Vagina (tissue), 2 donors: Measurements from ENCODE around the gene APLN.

Source experiments
- CTCF ChIP-seq, 3 experiments: fragments of 450-650 bp in 2 of 3; fragments of 200-600 bp in 1 of 3; sonication (generic) in 1 of 3; IDR thresholded peaks; one replicate each; pipeline ENCODE4 v1.5.1; 2017 to 2019; ENCODE audit warnings: antibody characterized with exemption in 3 of 3, mild to moderate bottlenecking in 2 of 3, moderate library complexity in 2 of 3
- POLR2AphosphoS5 ChIP-seq, 2 donors: sonication (generic); formaldehyde crosslinking; IDR thresholded peaks; one replicate each; pipeline ENCODE4 v1.9.0; 2017; ENCODE audit warnings: antibody characterized with exemption in 2 of 2, mild to moderate bottlenecking in 2 of 2, low read depth in 1 of 2; ENCODE audit not compliant: insufficient read depth in 1 of 2

GRCh38 chrX:129650183-129650689, 4.5 kb downstream of the APLN start:
- TF ChIP-seq CTCF (IDR thresholded peaks at IDR 0.05) (no peak), POLR2AphosphoS5 (IDR thresholded peaks at IDR 0.05; ENCODE audit: insufficient read depth in 1 of 2, low read depth in 1 of 2) (no peak)
